ENCODE measurements around the gene FNBP1L.
"Not testable (repeated sequence)": the region's sequence is repeated elsewhere in the genome, so short reads cannot be mapped to it uniquely, and the experiment has no call there.

Gene FNBP1L

GRCh38 chr1:93443454-93443853 lies 4.5 kb upstream of the FNBP1L start:
- DNase-seq, result no peak

- DNase-seq, result no peak
These were observed 974 bp upstream of the FNBP1L start for GRCh38 chr1:93446837-93447451.

- no peak for DNase-seq
These were observed 519 bp downstream of the FNBP1L start for GRCh38 chr1:93448292-93448982.

GRCh38 chr1:93448983-93449804 lies 1.3 kb downstream of the FNBP1L start:
- DNase-seq, result no peak

GRCh38 chr1:93450321-93450720 lies 2.4 kb downstream of the FNBP1L start:
- no peak for DNase-seq

GRCh38 chr1:93453911-93454310 lies 6.0 kb downstream of the FNBP1L start:
- no peak for DNase-seq

GRCh38 chr1:93459126-93459525 lies 11.2 kb downstream of the FNBP1L start:
- DNase-seq, result no peak

- DNase-seq, result no peak
These were observed 13.3 kb downstream of the FNBP1L start for GRCh38 chr1:93461236-93461635.

GRCh38 chr1:93463960-93464359 lies 16.0 kb downstream of the FNBP1L start:
- DNase-seq, result no peak

- not testable (repeated sequence) for DNase-seq
These were observed 17.6 kb downstream of the FNBP1L start for GRCh38 chr1:93465371-93466082.

- DNase-seq, result no peak
These were observed 19.7 kb downstream of the FNBP1L start for GRCh38 chr1:93467606-93468005.

- no peak for DNase-seq
These were observed 20.7 kb downstream of the FNBP1L start for GRCh38 chr1:93468662-93469061.

GRCh38 chr1:93469223-93469622 lies 21.3 kb downstream of the FNBP1L start:
- not testable (repeated sequence) for DNase-seq

- no peak for DNase-seq
These were observed 23.4 kb downstream of the FNBP1L start for GRCh38 chr1:93471284-93471683.

- DNase-seq, result no peak
These were observed 24.0 kb downstream of the FNBP1L start for GRCh38 chr1:93471911-93472310.

GRCh38 chr1:93474321-93474720 lies 26.4 kb downstream of the FNBP1L start:
- DNase-seq, result no peak

GRCh38 chr1:93475681-93476080 lies 27.8 kb downstream of the FNBP1L start:
- DNase-seq, result no peak

GRCh38 chr1:93479133-93479745 lies 31.3 kb downstream of the FNBP1L start:
- DNase-seq, result not testable (repeated sequence)

GRCh38 chr1:93481899-93482298 lies 34.0 kb downstream of the FNBP1L start:
- DNase-seq, result not testable (repeated sequence)

- DNase-seq, result no peak
These were observed 35.3 kb downstream of the FNBP1L start for GRCh38 chr1:93483200-93483599.

- DNase-seq, result no peak
These were observed 35.7 kb downstream of the FNBP1L start for GRCh38 chr1:93483606-93484005.

GRCh38 chr1:93488207-93488606 lies 40.3 kb downstream of the FNBP1L start:
- no peak for DNase-seq

- DNase-seq, result no peak
These were observed 41.8 kb downstream of the FNBP1L start for GRCh38 chr1:93489756-93490155.

Measured in central memory CD4-positive, alpha-beta T cell (primary cell).